Measurements from ENCODE around the gene ALKBH8.

DNA sequence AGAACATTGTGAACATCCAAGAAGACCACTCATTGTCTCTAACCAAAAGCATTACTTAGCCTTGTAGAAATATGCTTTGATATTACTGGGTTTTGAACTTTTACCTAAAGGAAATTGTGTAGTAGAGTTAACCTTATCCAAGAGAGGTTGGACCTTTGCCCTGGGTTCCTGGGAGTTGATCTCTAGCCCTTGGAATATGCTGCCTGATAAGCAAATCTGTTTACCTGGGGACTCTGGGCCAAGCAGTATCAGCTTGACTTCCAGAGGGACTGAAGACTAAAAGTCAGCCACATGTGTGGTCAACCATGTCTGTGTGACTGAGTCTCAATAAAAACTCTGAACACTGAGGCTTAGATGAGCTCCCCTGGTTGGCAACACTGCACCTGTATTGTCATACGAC, 63.8 kb downstream of the ALKBH8 start:
- no peak for TF ChIP-seq MED13 (CRISPR knock-in tag; IDR thresholded peaks at IDR 0.05)
- no peak for TF ChIP-seq KAT8 (CRISPR knock-in tag; IDR thresholded peaks at IDR 0.05)
- TF ChIP-seq SMAD3 (CRISPR knock-in tag; IDR thresholded peaks at IDR 0.05) = no peak
